Liver (tissue), 3 donors: ENCODE data around the gene LRIF1.
"Not testable (repeated sequence)": the region's sequence is repeated elsewhere in the genome, so short reads cannot be mapped to it uniquely, and the experiment has no call there.

Experiments
- ATF3 ChIP-seq: IDR thresholded peaks from 2 replicates; pipeline ENCODE4 v1.6.1; 2016; ENCODE audit warnings: antibody characterized with exemption
- CTCF ChIP-seq: fragments of 150-350 bp; IDR thresholded peaks from 2 replicates; pipeline ENCODE4 v1.5.1; 2017; ENCODE audit warnings: improper control_type of control experiment, low read depth, low read length; ENCODE audit not compliant: missing input control
- EGR1 ChIP-seq, 2 donors: IDR thresholded peaks; 2 replicates each; pipeline ENCODE4 v1.6.1; 2016 to 2018; ENCODE audit warnings: antibody characterized with exemption in 2 of 2, low read depth in 2 of 2
- GABPA ChIP-seq, 2 donors: IDR thresholded peaks in 1 of 2; conservative IDR thresholded peaks in 1 of 2; 2 replicates each; pipeline ENCODE4 v1.6.1; 2016; ENCODE audit warnings: antibody characterized with exemption in 2 of 2, mild to moderate bottlenecking in 1 of 2, moderate library complexity in 1 of 2
- MAX ChIP-seq: IDR thresholded peaks from 2 replicates; pipeline ENCODE4 v1.6.1; 2016; ENCODE audit warnings: antibody characterized with exemption
- RAD21 ChIP-seq, 2 donors: IDR thresholded peaks; 2 replicates each; pipeline ENCODE4 v1.6.1; 2016; ENCODE audit warnings: antibody characterized with exemption in 2 of 2, mild to moderate bottlenecking in 2 of 2
- REST ChIP-seq: IDR thresholded peaks from 2 replicates; pipeline ENCODE4 v1.6.1; 2016; ENCODE audit warnings: antibody characterized with exemption, mild to moderate bottlenecking
- donor health status: healthy.
- donor health status: healthy.

- TF ChIP-seq REST; CTCF; MAX; ATF3; GABPA (IDR thresholded peaks at IDR 0.05 in 1 of 2, conservative IDR thresholded peaks at IDR 0.05 in 1 of 2); RAD21 (IDR thresholded peaks at IDR 0.05); EGR1 (IDR thresholded peaks at IDR 0.05; ENCODE audit: low read depth in 2 of 2): not testable (repeated sequence)
These were observed 27.6 kb upstream of the LRIF1 start for GRCh38 chr1:110991295-110991694.
